ENCODE measurements around the gene H6PD. TPM values are rescaled to one million over a fixed set of nuclear protein-coding genes. Genes with fewer than 3 reads are reported as not detected.

Gene H6PD
- total and polyA plus RNA-seq, 4 donors, result 28.9 to 134 (median 56.8) TPM

DNA sequence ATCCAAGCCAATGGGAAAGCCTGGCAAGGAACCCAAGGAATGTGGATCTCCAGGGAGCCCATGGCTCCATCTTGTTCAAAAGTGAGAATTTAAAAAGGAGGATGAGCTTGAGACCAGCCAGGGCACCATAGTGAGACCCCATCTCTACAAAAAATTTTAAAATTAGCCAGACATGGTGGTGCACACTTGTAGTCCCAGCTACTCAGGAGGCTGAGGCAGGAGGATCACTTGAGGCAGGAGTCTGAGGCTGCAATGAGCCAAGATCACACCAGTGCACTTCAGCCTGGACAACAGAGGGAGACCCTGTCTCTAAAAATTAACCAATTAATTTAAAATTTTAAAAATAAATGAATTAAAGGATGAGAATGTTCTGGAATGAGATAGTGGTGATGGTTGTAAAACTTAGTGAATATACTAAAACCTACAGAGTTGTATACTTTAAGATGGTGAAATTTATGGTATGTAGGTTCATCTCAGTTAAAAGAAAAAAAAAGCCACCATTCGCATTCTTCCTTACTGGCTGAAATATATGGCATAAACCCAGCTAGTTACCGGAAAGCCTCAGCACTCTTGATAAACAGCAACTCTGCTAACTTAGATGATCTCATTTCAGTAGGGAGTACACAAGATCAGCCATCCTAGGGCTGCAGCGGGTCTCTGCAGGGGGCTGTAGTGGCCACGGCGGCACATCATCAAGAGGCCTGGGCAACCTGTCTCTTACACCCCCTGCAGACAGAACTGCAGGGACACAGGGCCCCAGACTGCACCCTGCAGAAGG is 48.3 kb upstream of the H6PD start:
- H3K27ac ChIP-seq (ENCODE audit: low read depth in 1 of 2, low read length in 2 of 2), result no peak overlapping the region
- no peak overlapping the region for H3K9ac ChIP-seq (ENCODE audit: low read depth in 1 of 2, low read length in 2 of 2)
- no peak overlapping the region for H3K4me3 ChIP-seq (ENCODE audit: low read depth in 1 of 3, low read length in 3 of 3)
- H3K36me3 ChIP-seq (ENCODE audit: control insufficient read depth in 4 of 4, insufficient read depth in 3 of 4, low read depth in 1 of 4, low read length in 3 of 4), result no peaks in the 10 kb centered on the region
- H3K9me3 ChIP-seq (ENCODE audit: control insufficient read depth in 4 of 4, low read length in 3 of 4), result no peaks in the 10 kb centered on the region
- no peaks in the 10 kb centered on the region for H3K27me3 ChIP-seq (ENCODE audit: control insufficient read depth in 4 of 4, insufficient read depth in 4 of 4, low read length in 3 of 4)
- WGBS, result 67% methylated on average over 5 of the region's 5 CpGs
- no peak for TF ChIP-seq CTCF (IDR thresholded peaks at IDR 0.05; ENCODE audit: low read depth, low read length, missing input control)
- no peak for TF ChIP-seq JUND (IDR thresholded peaks at IDR 0.05)
- TF ChIP-seq FOXA1 (IDR thresholded peaks at IDR 0.05), result no peak
- TF ChIP-seq ZBTB33 (IDR thresholded peaks at IDR 0.05), result no peak
- TF ChIP-seq YY1 (IDR thresholded peaks at IDR 0.05), result no peak
- TF ChIP-seq, protein P1, sequence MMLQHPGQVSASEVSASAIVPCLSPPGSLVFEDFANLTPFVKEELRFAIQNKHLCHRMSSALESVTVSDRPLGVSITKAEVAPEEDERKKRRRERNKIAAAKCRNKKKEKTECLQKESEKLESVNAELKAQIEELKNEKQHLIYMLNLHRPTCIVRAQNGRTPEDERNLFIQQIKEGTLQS (IDR thresholded peaks at IDR 0.05), result no peak
- TF ChIP-seq RAD21 (IDR thresholded peaks at IDR 0.05), result no peak
- peaks cover 0 to 16% (median 8%) of the 10 kb centered on the region in 4 donors for H3K4me1 ChIP-seq (ENCODE audit: control insufficient read depth in 4 of 4, insufficient read depth in 4 of 4, low read length in 3 of 4)
- DNase-seq (ENCODE audit: low spot score), result no peak

- WGBS, result 31% methylated on average over 2 of the region's 2 CpGs
- Histone ChIP-seq H3K36me3 (ENCODE audit: control insufficient read depth in 4 of 4, insufficient read depth in 3 of 4, low read depth in 1 of 4, low read length in 3 of 4) (no peaks in the 10 kb centered on the region), H3K9ac (ENCODE audit: low read depth in 1 of 2, low read length in 2 of 2) (no peak overlapping the region), H3K4me3 (ENCODE audit: low read depth in 1 of 3, low read length in 3 of 3) (no peak overlapping the region), H3K27me3 (ENCODE audit: control insufficient read depth in 4 of 4, insufficient read depth in 4 of 4, low read length in 3 of 4) (no peaks in the 10 kb centered on the region), H3K9me3 (ENCODE audit: control insufficient read depth in 4 of 4, low read length in 3 of 4) (no peaks in the 10 kb centered on the region), H3K4me1 (ENCODE audit: control insufficient read depth in 4 of 4, insufficient read depth in 4 of 4, low read length in 3 of 4) (peaks cover 0 to 8% (median 4%) of the 10 kb centered on the region in 4 donors), H3K27ac (ENCODE audit: low read depth in 1 of 2, low read length in 2 of 2) (no peak overlapping the region)
- TF ChIP-seq JUND (IDR thresholded peaks at IDR 0.05) (no peak), RXRA (IDR thresholded peaks at IDR 0.05) (no peak), YY1 (IDR thresholded peaks at IDR 0.05) (no peak), HNF4G (IDR thresholded peaks at IDR 0.05) (no peak), FOXA2 (IDR thresholded peaks at IDR 0.05) (no peak), CTCF (IDR thresholded peaks at IDR 0.05; ENCODE audit: low read depth, low read length, missing input control) (no peak), SP1 (IDR thresholded peaks at IDR 0.05) (no peak), GABPA (IDR thresholded peaks at IDR 0.05 in 1 of 2, conservative IDR thresholded peaks at IDR 0.05 in 1 of 2) (no peak), TAF1 (conservative IDR thresholded peaks at IDR 0.05) (no peak), NR2F2 (IDR thresholded peaks at IDR 0.05) (no peak), FOXA1 (IDR thresholded peaks at IDR 0.05) (no peak), MAX (IDR thresholded peaks at IDR 0.05) (no peak), HNF4A (conservative IDR thresholded peaks at IDR 0.05) (no peak)
- TF ChIP-seq, protein P1 (IDR thresholded peaks at IDR 0.05), result no peak
- TF ChIP-seq, protein P2, sequence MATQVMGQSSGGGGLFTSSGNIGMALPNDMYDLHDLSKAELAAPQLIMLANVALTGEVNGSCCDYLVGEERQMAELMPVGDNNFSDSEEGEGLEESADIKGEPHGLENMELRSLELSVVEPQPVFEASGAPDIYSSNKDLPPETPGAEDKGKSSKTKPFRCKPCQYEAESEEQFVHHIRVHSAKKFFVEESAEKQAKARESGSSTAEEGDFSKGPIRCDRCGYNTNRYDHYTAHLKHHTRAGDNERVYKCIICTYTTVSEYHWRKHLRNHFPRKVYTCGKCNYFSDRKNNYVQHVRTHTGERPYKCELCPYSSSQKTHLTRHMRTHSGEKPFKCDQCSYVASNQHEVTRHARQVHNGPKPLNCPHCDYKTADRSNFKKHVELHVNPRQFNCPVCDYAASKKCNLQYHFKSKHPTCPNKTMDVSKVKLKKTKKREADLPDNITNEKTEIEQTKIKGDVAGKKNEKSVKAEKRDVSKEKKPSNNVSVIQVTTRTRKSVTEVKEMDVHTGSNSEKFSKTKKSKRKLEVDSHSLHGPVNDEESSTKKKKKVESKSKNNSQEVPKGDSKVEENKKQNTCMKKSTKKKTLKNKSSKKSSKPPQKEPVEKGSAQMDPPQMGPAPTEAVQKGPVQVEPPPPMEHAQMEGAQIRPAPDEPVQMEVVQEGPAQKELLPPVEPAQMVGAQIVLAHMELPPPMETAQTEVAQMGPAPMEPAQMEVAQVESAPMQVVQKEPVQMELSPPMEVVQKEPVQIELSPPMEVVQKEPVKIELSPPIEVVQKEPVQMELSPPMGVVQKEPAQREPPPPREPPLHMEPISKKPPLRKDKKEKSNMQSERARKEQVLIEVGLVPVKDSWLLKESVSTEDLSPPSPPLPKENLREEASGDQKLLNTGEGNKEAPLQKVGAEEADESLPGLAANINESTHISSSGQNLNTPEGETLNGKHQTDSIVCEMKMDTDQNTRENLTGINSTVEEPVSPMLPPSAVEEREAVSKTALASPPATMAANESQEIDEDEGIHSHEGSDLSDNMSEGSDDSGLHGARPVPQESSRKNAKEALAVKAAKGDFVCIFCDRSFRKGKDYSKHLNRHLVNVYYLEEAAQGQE (IDR thresholded peaks at IDR 0.05), result no peak
- no peak for DNase-seq (ENCODE audit: low spot score)
Observed at GRCh38 chr1:9187004-9187403, 47.6 kb upstream of the H6PD start.

Data from liver (tissue), 9 donors.